Ascending aorta (tissue), 2 donors: ENCODE measurements around the gene EDA. TPM values are rescaled to one million over a fixed set of nuclear protein-coding genes. Genes with fewer than 3 reads are reported as not detected.

Experiments
- DNase-seq, 2 donors: peaks; one replicate each; pipeline ENCODE4 v3.0.0-alpha.2; 2019; ENCODE audit warnings: low spot score in 2 of 2
- H3K27ac ChIP-seq, 2 donors: fragments of 200-600 bp; sonication (generic); one replicate each; pipeline ENCODE4 v1.5.1; 2016 to 2017; ENCODE audit warnings: mild to moderate bottlenecking in 1 of 2
- H3K27me3 ChIP-seq: fragments of 200-600 bp; sonication (generic); one replicate; pipeline ENCODE4 v1.5.1; 2017
- H3K36me3 ChIP-seq, 2 donors: fragments of 200-600 bp; sonication (generic); one replicate each; pipeline ENCODE4 v1.5.1; 2016
- H3K4me1 ChIP-seq, 2 donors: fragments of 200-600 bp; sonication (generic); one replicate each; pipeline ENCODE4 v1.5.1; 2016 to 2017; ENCODE audit warnings: mild to moderate bottlenecking in 1 of 2
- H3K4me3 ChIP-seq, 2 donors: fragments of 200-600 bp; sonication (generic); one replicate each; pipeline ENCODE4 v1.5.1; 2016 to 2017; ENCODE audit warnings: mild to moderate bottlenecking in 1 of 2
- H3K9me3 ChIP-seq, 2 donors: fragments of 200-600 bp; sonication (generic); one replicate each; pipeline ENCODE4 v1.5.1; 2016
- intact Hi-C: fragments of 100-400 bp; cut with DNase I; formaldehyde crosslinking; loops from one replicate; pipeline ENCODE4 v1.15.1; 2023
- total RNA-seq: library from RNA; depleted of rRNA; stranded (reverse); fragments of >200 nt; gene quantifications from one replicate; pipeline ENCODE4 v1.1.0, GENCODE V29; 2016
- TF ChIP-seq, protein P1 (sequence below), 3 experiments: fragments of 200-600 bp in 2 of 3; fragments of 450-650 bp in 1 of 3; sonication (generic) in 2 of 3; IDR thresholded peaks; one replicate each; pipeline ENCODE4 v1.5.1; 2016 to 2019; ENCODE audit warnings: antibody characterized with exemption in 3 of 3, mild to moderate bottlenecking in 1 of 3, moderate library complexity in 1 of 3

EDA gene
- 1.7 TPM for total RNA-seq

DNA sequence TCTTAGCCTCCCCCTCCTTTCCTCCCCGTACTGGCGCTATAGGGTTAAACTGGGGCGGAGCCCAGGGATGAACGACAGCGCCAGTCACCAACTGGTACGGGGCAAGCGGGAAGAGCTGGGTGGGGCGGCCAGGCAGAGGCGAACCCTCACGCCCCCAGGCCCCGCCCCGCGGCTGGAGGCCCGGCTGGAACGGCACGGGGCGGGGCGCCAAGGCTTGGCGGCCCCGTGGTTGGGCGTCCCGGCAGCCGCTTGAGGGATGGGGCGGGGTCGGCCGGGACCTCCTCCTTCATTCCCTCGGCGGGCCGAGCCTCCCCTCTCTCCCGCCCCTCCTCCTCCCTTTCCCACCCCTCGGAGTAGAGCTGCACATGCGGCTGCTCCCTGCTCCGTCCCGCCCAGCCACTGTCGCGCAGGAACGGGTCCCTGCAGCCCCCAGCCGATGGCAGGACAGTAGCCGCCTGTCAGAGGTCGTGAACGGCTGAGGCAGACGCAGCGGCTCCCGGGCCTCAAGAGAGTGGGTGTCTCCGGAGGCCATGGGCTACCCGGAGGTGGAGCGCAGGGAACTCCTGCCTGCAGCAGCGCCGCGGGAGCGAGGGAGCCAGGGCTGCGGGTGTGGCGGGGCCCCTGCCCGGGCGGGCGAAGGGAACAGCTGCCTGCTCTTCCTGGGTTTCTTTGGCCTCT, at the start of gene EDA:
Gene EDA, plus strand, starts transcription at position 335 of the 678 bp plus-strand sequence.
- TF ChIP-seq, protein P1, sequence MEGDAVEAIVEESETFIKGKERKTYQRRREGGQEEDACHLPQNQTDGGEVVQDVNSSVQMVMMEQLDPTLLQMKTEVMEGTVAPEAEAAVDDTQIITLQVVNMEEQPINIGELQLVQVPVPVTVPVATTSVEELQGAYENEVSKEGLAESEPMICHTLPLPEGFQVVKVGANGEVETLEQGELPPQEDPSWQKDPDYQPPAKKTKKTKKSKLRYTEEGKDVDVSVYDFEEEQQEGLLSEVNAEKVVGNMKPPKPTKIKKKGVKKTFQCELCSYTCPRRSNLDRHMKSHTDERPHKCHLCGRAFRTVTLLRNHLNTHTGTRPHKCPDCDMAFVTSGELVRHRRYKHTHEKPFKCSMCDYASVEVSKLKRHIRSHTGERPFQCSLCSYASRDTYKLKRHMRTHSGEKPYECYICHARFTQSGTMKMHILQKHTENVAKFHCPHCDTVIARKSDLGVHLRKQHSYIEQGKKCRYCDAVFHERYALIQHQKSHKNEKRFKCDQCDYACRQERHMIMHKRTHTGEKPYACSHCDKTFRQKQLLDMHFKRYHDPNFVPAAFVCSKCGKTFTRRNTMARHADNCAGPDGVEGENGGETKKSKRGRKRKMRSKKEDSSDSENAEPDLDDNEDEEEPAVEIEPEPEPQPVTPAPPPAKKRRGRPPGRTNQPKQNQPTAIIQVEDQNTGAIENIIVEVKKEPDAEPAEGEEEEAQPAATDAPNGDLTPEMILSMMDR (IDR thresholded peaks at IDR 0.05) = no peak
- Histone ChIP-seq H3K4me1 (no peaks in the 10 kb centered on the region), H3K9me3 (no peaks in the 10 kb centered on the region), H3K36me3 (no peaks in the 10 kb centered on the region), H3K27ac (peak within 1 kb of the TSS in 1 of 2 donors; percentile 21), H3K27me3 (no peaks in the 10 kb centered on the region), H3K4me3 (peak within 1 kb of the TSS; percentile 55 to 89)
- peak; percentile 27 to 89 for DNase-seq
- intact Hi-C loops = loop anchor here (2.0 to 10.0 kb wide), 5 partner anchors 79 to 819 kb away; partner anchors contain the start of genes EFNB1, IGBP1 and PJA1

DNA sequence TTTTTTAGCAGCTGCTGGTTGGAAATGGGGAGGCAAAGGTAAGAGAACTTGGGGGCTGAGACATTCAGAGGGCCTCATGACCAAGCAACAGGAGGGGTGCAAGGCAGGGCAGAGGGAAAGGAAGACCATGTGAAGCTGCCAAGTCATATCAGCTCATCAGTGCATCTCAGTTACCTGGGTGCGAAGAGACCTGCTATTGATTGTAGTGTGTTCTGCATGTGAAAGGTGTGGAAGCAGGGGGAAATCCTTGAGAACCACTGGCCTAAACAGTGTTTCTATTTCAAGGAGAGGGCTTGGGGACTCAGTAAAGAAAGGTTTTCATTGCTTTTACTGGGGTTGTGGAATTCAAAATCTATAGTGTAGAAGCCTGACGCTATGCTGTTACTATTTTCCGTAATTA, 47.1 kb upstream of the EDA start:
- H3K36me3 ChIP-seq = no peaks in the 10 kb centered on the region
- H3K4me3 ChIP-seq = no peak overlapping the region
- no peak for DNase-seq
- no peaks in the 10 kb centered on the region for H3K4me1 ChIP-seq
- no peaks in the 10 kb centered on the region for H3K27me3 ChIP-seq
- no peaks in the 10 kb centered on the region for H3K9me3 ChIP-seq
- TF ChIP-seq, protein P1 (IDR thresholded peaks at IDR 0.05) = no peak
- intact Hi-C loops = loop anchor here (10.0 kb wide), 1 partner anchor 54 kb away; no protein-coding TSS in a partner anchor
- no peak overlapping the region for H3K27ac ChIP-seq

- intact Hi-C loops = no loop called here
- Histone ChIP-seq H3K27ac (no peak overlapping the region), H3K36me3 (no peaks in the 10 kb centered on the region), H3K9me3 (no peaks in the 10 kb centered on the region), H3K4me3 (no peak overlapping the region), H3K4me1 (no peaks in the 10 kb centered on the region), H3K27me3 (no peaks in the 10 kb centered on the region)
- TF ChIP-seq, protein P1 (IDR thresholded peaks at IDR 0.05) = no peak
- DNase-seq = no peak
Observed at GRCh38 chrX:69597399-69597798, 18.5 kb upstream of the EDA start.

- no peak for DNase-seq
- H3K9me3 ChIP-seq = no peaks in the 10 kb centered on the region
- H3K27me3 ChIP-seq = no peaks in the 10 kb centered on the region
- H3K4me3 ChIP-seq = no peak overlapping the region
- TF ChIP-seq, protein P1 (IDR thresholded peaks at IDR 0.05) = no peak
- no peaks in the 10 kb centered on the region for H3K4me1 ChIP-seq
- H3K36me3 ChIP-seq = no peaks in the 10 kb centered on the region
- intact Hi-C loops = no loop called here
- no peak overlapping the region for H3K27ac ChIP-seq
Observed at GRCh38 chrX:69600182-69600581, 15.7 kb upstream of the EDA start.

DNA sequence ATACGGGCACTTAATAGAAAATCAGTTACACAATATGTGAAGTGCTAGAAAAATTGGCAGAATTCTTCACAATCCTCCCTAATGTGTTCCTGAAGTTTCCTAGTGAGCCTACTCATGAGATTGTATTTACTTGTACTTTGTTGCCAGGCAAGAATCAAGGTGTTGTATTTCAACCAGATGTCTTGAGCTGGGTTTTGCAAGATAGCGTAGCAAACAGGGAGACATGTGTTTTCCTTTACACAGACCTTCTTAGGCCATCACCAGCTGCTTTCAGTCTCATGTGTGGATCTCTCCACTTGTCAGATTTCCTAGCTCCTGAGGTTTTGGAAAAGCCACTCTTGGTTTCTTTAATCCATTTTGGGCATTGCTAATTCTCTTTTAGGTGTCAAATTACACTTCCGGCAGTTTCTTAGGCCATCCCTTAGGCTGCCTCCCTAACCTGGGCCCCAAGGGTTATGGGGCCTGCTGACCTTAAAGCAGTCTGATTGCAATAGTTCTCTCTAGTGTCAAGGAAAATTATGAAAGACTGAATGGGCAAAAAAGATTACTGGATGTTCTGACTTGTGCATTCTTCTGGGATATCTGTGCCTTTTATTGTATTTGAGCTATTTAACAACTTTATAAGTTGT, 12.2 kb upstream of the EDA start:
- H3K27ac ChIP-seq = no peak overlapping the region
- H3K4me3 ChIP-seq = no peak overlapping the region
- H3K27me3 ChIP-seq = no peaks in the 10 kb centered on the region
- no peaks in the 10 kb centered on the region for H3K4me1 ChIP-seq
- H3K36me3 ChIP-seq = no peaks in the 10 kb centered on the region
- H3K9me3 ChIP-seq = no peaks in the 10 kb centered on the region
- intact Hi-C loops = no loop called here
- DNase-seq = no peak
- TF ChIP-seq, protein P1 (IDR thresholded peaks at IDR 0.05) = no peak
